GM19239 (cell line): ENCODE data around the gene ERLIN1.
"Not testable (repeated sequence)": the region's sequence is repeated elsewhere in the genome, so short reads cannot be mapped to it uniquely, and the experiment has no call there.

Experiments
- DNase-seq: peaks from one replicate; pipeline ENCODE4 v3.0.0; 2011; ENCODE audit warnings: low spot score; ENCODE audit not compliant: insufficient read length
- FAIRE-seq: peaks from 2 replicates; lab custom pipeline; 2011; peaks lifted over from hg19 to GRCh38; lab: Jason Lieb, UNC

The ERLIN1 gene

DNA sequence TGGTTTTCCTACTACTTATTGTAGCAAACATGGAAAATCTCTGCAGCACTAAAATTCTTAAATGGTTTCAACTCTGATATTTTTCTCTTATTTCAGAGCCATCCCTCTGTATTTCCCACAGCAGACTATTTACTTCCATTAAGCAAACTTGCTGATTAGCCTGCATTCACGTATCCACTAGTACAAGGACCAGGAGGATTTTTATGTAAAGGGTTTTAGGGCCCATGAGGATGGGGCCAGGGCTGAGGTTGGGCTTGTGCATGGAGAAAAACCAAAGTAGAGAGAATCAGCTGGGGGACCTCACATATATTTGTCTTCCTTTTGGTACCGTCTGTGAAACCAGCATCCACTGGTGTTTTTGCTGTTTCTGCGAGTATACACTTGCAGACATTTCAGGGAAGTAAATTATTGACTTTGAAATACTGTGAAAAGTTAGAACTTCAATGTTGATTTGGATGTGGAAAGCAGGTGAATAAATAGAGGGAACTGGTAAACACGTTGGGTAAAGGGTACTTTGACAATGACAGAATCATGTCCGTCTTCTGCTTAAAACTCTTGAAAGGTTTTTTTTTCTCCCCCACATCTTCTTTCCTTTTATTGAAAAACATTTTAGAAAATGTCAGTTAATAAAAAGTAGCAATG lies 44.3 kb downstream of the ERLIN1 start:
- FAIRE-seq (no peak), DNase-seq (no peak)

DNA sequence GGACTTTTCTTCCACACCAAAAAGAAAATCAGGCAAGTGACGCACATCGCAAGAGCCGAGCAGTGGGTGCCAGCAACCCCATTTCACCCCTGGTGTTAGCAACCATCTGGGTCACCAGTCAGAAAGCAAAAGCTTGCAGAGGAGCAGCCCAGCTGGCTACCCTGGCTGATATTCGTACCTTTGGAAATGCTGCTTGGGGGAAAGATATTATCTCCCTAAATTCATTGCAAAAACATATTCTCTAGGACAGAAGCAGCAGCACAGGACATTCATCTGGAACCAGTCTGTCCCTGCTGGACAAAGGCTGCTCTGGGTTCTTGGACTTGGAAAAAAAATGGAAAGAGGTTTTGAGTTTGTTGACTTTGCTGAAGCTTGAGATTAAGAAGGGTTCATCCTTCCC lies 45.8 kb downstream of the ERLIN1 start:
- DNase-seq, result no peak
- no peak for FAIRE-seq

DNA sequence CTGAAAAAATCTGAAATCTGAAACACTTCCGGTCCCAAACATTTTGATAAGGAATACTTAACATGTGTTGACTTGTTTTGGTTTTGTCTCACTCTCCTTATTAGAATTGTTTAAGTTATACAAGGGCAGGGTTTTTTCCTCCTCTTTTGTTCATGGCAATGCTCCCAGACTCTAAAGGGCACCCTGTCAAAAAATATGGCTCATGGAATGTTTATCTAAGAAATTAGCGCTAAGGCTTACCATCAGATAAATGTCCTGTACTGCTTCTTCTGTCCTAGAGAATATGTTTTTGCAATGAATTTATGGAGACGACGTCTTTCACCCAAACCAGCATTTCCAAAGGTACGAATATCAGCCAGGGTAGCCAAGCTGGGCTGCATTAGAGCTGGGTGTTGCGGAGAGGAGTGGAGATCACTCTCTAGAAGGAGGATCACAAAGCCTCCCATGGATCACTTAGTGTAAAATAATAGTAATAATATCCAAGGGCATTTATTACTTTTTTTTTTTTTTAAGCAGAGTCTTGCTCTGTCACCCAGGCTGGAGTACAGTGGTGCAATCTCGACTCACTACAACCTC lies 46.8 kb downstream of the ERLIN1 start:
- FAIRE-seq (no peak), DNase-seq (no peak)

DNA sequence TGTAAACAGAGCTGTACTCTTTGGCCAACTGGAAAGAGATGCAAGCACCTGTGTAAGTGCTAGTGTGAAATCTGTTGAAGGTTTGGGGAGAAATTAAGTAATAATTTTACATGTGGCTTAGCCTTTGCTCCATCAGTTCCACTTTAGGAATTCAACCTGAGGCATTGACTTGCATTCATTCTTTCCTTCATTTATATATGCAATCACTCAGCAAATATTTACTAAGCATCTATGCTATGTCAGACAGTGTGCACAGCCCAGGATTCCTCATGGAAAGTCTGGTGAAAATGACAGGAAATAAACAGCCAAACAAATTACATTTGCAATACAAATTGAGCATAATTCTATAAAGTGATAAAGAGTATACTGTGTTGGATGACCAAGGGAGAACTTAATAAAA lies 50.3 kb downstream of the ERLIN1 start:
- FAIRE-seq (no peak), DNase-seq (no peak)

DNA sequence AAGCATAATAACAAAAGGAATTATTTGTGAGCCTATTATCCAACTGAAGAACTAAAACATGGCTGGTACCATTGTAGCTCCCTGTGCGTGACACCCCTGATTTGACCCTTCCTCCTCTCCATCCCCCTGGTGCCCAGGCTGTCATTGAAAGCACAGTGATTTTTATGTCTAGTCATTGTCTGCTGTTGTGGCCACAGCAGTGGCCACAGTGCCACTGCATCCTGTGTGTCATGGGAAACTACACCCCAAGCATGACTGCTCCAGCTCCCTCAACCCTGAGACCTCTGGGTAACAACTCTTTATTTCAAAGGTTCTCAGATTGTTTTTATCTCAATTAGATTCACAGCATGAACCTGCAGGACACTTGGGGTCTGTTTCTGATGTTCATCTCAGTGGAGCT lies 52.0 kb downstream of the ERLIN1 start:
- DNase-seq (no peak), FAIRE-seq (no peak)

DNA sequence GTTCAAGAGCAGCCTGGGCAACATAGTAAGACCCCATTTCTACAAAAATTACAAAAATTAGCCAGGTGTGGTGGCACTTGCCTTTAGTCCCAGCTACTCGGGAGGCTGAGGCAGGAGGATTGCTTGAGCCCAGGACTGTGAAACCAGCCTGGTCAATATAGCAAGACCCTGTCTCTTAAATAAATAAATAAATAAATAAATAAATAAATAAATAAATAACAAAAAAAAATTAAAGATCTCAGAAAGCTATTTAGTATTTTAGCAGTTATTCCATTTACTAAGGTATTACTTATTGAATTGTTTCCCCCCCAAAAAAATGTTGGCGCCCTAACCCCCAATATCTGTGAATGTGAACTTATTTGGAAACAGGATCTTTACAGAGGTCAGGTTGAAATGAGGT lies 53.4 kb downstream of the ERLIN1 start:
- FAIRE-seq (no peak), DNase-seq (no peak)

DNA sequence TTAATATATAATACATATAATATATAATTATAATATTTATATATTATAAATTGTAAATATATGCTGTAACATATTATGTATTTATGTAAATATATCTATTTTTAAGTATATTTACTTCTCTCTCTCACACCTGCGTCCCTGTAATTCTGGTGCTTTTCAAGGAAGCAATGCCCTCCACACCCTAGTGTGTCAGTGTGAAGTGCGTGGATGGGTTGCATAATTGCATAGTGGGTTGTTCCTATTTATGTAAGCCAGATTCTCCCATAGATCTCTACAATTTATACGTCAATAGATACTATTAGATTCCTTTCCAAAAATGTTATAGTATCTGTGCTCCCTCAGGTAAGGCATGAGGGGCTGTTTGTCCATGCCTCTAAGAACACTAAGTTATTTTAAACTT lies 54.3 kb downstream of the ERLIN1 start:
- FAIRE-seq (no peak), DNase-seq (no peak)

DNA sequence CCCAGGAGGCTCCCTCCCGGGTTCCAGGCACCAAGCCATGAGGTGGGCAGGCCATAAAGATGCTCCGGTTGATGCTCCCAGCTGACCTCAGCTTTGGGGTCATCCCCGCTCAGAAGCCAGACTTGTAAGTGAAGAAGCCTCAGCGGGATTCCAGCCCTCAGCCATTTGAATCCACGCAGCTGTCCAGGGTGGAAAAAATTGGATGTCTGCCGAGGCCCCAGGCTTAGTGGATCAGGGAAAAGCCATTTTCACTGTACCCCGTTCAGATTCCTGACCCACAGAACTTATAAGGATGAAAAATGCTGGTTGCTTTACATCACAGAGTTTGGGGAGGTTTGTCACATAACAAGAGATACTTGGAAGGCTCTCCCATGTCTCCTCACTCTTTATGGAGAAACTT lies 55.0 kb downstream of the ERLIN1 start:
- DNase-seq (no peak), FAIRE-seq (no peak)

DNA sequence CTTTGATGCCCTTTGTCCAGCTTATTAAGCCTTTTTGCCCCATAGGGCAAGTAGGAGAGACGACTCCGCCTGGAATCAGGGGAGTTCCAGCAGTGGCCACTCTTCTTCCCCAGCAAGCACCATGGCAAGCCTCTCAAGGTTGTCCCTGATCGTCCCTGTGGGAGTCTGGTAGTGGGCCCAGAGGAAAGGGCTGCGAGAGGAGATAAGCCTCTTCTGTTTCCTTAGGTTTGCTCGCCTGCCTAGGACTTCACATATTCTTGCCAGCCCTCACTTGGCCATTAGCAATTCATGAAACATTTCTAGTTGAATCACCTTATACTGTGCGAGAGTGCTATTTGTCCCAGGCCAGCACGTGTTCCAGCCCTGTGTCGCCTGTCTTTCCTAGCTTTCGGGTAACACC lies 56.4 kb downstream of the ERLIN1 start:
- no peak for FAIRE-seq
- DNase-seq, result no peak

DNA sequence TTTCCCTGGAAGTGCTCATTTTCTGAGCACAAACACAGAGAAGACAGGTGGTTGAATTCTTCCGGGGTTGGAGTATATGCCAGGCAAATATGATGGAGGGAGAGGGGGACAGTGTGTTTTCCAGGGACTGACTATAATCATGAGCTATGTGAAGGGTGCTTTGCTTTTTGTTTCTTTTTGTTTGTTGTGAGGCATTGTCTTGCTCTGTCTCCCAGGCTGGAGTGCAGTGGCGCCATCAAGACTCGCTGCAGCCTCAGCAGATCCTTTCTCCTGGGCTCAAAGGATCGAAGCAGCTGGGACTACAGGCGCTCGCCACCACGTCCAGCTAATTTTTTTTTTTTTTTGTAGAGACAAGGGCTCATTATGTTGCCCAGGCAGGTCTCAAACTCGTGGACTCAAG lies 56.9 kb downstream of the ERLIN1 start:
- FAIRE-seq (no peak), DNase-seq (no peak)

DNA sequence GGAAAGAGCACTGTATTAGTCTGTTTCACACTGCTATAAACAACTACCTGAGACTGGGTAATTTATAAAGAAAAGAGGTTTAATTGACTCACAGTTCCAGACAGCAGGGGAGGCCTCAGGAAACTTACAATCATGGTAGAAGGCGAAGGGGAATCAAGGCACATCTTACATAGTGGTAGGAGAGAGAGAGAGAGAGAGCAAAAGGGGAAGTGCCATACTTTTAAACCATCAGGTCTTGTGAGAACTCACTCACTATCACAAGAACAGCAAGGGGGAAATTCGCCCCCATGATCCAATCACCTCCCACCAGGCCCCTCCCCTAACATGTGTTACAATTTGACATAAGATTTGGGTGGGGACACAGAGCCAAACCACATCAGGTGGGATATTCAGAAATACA lies 60.5 kb downstream of the ERLIN1 start:
- not testable (repeated sequence) for DNase-seq, FAIRE-seq

DNA sequence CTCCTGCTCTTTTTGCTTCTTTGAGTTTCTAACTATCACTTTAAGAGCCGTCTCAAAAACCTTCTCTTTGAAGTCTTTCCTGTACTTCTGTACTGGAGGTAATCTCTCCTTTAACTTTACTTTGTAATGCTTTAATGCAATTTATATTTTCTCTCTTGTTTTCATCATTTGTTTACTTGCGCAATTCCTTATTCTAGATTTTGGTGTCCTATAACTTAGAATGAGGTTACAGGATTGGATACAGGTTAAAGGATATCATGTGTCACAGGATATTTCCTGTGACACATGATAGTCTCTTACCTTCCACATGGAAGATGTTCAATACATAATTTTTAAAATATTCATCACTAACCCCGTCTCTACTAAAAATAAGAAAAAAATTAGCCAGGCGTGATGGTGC lies 61.7 kb downstream of the ERLIN1 start:
- DNase-seq (no peak), FAIRE-seq (no peak)

DNA sequence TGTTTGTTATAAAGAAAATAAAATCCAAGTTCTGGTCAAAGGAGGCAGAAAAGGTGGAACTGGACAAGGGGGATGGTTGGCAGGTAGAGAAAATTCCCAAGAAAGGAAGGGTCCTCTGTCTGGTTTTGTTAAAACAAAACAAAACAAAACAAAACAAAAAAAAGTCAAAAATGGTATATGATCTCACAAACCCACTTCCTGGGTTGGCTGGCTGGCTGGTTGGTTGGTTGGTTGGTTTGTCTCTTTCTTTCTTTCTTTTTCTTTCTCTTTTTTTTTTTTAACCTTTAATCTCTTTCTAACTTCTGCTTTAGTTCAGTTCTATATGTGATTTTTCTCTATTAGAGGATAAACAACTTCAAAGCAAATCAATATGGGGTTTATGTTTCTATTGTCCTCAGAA lies 63.0 kb downstream of the ERLIN1 start:
- FAIRE-seq, result no peak
- DNase-seq, result no peak

DNA sequence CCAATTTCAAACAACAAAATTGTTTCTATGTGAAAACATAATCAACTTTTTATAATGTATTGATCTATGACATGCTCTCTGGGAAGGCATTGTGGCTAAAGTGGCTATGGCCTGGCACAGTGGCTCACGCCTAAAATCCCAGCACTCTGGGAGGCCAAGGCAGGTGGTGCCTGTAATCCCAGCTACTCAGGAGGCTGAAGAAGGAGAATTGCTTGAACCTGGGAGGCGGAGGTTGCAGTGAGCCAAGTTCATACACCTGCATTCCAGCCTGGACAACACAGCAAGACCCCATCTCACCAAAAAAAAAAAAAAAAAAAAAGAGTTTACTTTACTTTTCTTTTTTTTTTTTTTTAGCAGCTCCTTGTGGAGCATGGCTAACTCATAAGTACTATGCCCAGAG lies 65.3 kb downstream of the ERLIN1 start:
- FAIRE-seq (no peak), DNase-seq (no peak)

DNA sequence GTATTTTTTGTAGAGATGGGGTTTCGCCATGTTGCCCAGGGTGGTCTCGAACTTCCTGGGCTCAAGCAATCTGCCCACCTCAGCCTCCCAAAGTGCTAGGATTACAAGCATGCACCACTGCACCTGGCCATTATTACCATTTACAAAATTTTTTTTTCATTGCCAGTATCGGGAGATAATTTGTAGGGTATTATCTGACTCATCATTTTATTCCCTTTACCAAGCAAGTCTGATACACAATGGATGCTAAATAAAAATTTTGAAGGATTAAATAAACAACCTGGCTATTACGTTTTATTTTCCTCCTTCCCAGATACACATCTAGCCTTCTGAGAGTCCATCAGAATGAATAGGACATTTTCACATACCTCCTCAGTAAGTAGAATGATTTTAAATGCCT lies 66.1 kb downstream of the ERLIN1 start:
- FAIRE-seq (no peak), DNase-seq (no peak)

DNA sequence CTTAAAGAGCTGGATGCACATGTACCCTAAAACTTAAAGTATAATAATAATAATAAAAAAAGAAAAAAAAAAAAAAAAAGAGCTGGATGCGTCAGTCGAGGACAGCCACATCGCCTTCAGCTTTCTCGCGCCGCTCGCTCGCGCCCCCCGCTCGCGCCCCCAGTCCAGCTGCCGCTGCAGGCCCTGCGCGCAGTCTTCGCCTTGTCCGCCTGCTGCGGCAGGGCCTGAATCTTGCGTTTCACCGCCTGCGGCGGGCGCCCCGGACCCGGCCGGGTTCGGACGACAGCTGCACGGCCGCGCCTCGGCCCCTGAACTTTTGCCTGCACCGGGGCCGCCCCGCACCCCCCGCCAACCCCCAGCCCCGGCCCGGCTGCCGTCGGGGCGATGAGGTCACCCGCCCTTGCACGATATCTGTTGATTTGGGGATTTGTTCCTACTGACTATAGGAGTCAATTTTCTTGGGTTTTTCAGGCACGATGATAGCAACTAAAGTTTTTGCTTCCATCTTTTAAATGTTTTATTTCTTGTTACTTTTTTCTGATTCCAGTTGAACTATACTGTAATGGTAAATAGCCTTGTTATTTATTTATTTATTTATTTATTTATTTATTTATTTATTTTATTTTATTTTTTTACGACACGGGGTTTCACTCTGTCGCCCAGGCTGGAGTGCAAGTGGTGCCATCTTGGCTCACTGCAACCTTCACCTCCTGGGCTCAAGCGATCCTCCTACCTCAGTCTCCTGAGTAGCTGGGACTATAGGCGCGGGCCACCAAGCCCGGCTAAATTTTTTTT lies 70.7 kb downstream of the ERLIN1 start:
- FAIRE-seq (no peak), DNase-seq (no peak)

DNA sequence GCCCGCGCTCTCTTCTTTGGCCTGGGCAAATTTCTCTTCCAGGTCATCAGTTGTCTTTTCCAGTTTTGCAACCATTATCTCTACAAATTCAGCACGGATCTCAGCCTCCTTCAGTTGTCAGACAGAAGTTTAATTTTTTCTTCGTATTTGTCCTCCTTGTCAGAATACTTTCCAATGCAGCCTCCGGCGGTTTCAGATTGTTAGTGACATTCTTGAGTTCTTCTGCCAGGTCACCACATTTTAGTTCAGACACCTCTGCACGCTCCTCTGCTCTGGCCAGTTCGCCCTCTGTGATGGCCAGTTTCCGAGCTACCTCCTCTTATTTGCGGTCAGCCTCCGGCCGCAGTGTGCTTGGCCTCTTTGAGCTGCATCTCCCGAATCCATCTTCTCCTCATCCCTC lies 71.4 kb downstream of the ERLIN1 start:
- no peak for FAIRE-seq
- no peak for DNase-seq

DNA sequence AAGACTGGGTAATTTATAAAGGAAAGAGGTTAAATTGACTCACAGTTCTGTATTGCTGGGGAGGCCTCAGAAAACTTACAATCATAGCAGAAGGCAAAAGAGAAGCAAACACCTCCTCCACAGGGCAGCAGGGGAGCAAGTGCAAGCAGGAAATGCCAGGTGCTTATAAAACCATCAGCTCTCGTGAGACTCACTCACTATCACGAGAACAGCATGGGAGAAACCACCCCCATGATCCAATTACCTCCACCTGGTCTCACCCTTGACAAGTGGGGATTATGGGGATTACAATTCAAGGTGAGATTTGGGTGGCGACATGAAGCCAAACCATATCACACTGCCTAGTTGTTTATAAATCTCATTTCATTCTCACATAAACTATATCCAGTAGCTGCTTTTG lies 76.2 kb downstream of the ERLIN1 start:
- FAIRE-seq (no peak), DNase-seq (no peak)

DNA sequence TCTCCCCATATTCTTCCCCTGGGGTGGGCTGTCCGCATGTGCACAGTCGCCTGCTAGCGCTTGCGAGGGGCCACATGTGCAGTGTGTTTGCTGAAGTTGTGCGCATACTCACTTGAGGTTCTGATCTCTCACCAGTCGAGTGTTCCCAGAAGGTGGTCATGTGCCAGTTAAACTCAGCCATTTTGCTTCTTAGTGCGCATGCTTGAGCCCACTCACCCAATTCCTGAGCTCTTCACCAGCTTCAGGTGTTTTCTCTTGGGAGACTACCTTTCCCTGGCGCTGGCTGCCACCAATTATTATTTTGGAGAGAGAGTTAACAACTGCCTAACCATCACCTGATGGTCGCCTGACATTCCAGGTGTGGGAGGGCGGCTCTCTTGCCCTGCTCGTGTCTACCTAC lies 79.0 kb downstream of the ERLIN1 start:
- no peak for DNase-seq
- no peak for FAIRE-seq

DNA sequence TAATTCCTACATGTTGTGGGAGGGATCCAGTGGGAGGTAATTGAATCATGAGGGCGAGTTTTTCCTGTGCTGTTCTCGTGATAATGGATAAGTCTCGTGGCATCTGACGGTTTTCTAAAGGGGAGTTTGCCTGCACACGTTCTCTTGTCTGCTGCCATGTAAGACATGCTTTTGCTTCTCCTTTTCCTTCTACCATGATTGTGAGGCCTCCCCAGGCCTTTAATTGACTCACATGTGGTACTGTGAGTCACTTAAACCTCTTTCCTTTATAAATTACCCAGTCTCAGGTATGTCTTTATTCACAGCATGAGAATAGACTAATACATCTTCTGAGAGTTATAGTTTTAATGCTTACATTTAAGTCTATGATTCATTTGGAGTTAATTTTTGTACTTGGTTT lies 81.5 kb downstream of the ERLIN1 start:
- FAIRE-seq, result no peak
- DNase-seq, result no peak

DNA sequence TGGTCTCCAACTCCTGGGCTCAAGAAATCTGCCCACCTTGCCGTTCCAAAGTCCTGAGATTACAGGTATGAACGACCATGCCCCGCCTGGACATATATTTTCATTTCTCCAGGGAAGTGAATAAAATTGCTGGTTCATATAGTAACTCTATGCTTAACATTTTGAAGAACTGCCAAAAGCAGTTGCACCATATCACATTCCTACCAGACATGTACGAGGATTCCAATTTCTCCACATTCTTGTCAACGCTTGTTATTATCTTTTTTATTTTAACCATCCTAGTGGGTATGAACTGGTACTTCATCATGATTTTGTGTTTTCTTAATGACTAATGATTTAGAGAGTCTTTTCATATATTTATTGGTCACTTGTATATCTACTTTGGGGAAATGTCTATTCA lies 82.2 kb downstream of the ERLIN1 start:
- DNase-seq (no peak), FAIRE-seq (no peak)
